Measurements from ENCODE around the gene RRP8.

The RRP8 gene

GRCh38 chr11:6603287-6604080, at the start of gene RRP8, which contains the start of gene ILK:
Gene RRP8 (minus strand): TSS chr11:6603616. CDS start chr11:6603502, 114 bp downstream.
Gene ILK (plus strand): TSS chr11:6603774. CDS start chr11:6604272, 498 bp downstream.
- TF ChIP-seq Cebpa-rat (IDR thresholded peaks at IDR 0.05), result no peak
- Histone ChIP-seq H3K27ac (peak within 1 kb of the TSS; percentile 69 to 88 (median 83)), H3K9me3 (replicated peaks in 1 of 11) (no peaks in the 10 kb centered on the region), H3K4me3 (peak within 1 kb of the TSS; percentile 81 to 96 (median 88)), H3K9ac (peak within 1 kb of the TSS; percentile 80 to 94 (median 90)), H3K36me3 (peaks cover 42 to 57% (median 46%) of the 10 kb centered on the region in 11 experiments), H3K4me1 (peaks cover 49 to 62% (median 56%) of the 10 kb centered on the region in 10 experiments), H3K27me3 (no peaks in the 10 kb centered on the region), H3K4me2 (peak within 1 kb of the TSS; percentile 89 to 98 (median 95)), H4K20me1 (peaks cover 21 to 78% (median 49%) of the 10 kb centered on the region in 11 experiments; a peak in 20 of 22 replicates)

- no peaks in the 10 kb centered on the region for H3K9me3 ChIP-seq (replicated peaks in 1 of 11)
- H3K27me3 ChIP-seq, result peaks cover 18 to 40% (median 35%) of the 10 kb centered on the region in 11 experiments
- H3K27ac ChIP-seq, result no peak overlapping the region
- H3K4me3 ChIP-seq, result no peak overlapping the region
- no peak for TF ChIP-seq Cebpa-rat (IDR thresholded peaks at IDR 0.05)
- H3K9ac ChIP-seq, result no peak overlapping the region
- H3K4me2 ChIP-seq, result peak overlapping the region in 10 of 11 experiments; percentile 3 to 83 (median 74); a peak in 14 of 22 replicates
- peaks cover 0 to 7% (median 0%) of the 10 kb centered on the region in 11 experiments; a peak in 3 of 22 replicates for H4K20me1 ChIP-seq
- no peaks in the 10 kb centered on the region for H3K36me3 ChIP-seq
- peaks cover 17 to 66% (median 48%) of the 10 kb centered on the region in 10 experiments for H3K4me1 ChIP-seq
These were observed 49.7 kb upstream of the RRP8 start for GRCh38 chr11:6653097-6653496.

GRCh38 chr11:6652182-6652581, 48.8 kb upstream of the RRP8 start:
- no peak for TF ChIP-seq Cebpa-rat (IDR thresholded peaks at IDR 0.05)
- peaks cover 0 to 7% (median 0%) of the 10 kb centered on the region in 11 experiments; a peak in 3 of 22 replicates for H4K20me1 ChIP-seq
- peaks cover 18 to 37% (median 33%) of the 10 kb centered on the region in 11 experiments for H3K27me3 ChIP-seq
- no peak overlapping the region for H3K27ac ChIP-seq
- H3K9me3 ChIP-seq (replicated peaks in 1 of 11), result no peaks in the 10 kb centered on the region
- peak overlapping the region in 7 of 11 experiments; percentile 56 to 83 (median 77); a peak in 11 of 22 replicates for H3K4me2 ChIP-seq
- no peak overlapping the region for H3K4me3 ChIP-seq
- peaks cover 26 to 75% (median 57%) of the 10 kb centered on the region in 10 experiments for H3K4me1 ChIP-seq
- H3K9ac ChIP-seq, result no peak overlapping the region
- no peaks in the 10 kb centered on the region for H3K36me3 ChIP-seq

- no peak overlapping the region for H3K4me3 ChIP-seq
- no peak overlapping the region for H3K27ac ChIP-seq
- H3K36me3 ChIP-seq, result no peaks in the 10 kb centered on the region
- no peak overlapping the region; a peak in 1 of 22 replicates for H3K4me2 ChIP-seq
- TF ChIP-seq Cebpa-rat (IDR thresholded peaks at IDR 0.05), result no peak
- H3K9ac ChIP-seq, result no peak overlapping the region
- peaks cover 39 to 82% (median 67%) of the 10 kb centered on the region in 10 experiments for H3K4me1 ChIP-seq
- H4K20me1 ChIP-seq, result peaks cover 0 to 7% (median 0%) of the 10 kb centered on the region in 11 experiments; a peak in 3 of 22 replicates
- H3K27me3 ChIP-seq, result peaks cover 15 to 25% (median 21%) of the 10 kb centered on the region in 11 experiments
- no peaks in the 10 kb centered on the region for H3K9me3 ChIP-seq (replicated peaks in 1 of 11)
These were observed 47.6 kb upstream of the RRP8 start for GRCh38 chr11:6650980-6651379.

- Histone ChIP-seq H3K4me1 (peaks cover 47 to 90% (median 75%) of the 10 kb centered on the region in 10 experiments), H3K36me3 (peaks cover 0 to 5% (median 0%) of the 10 kb centered on the region in 11 experiments; a peak in 2 of 22 replicates), H3K9me3 (replicated peaks in 1 of 11) (no peaks in the 10 kb centered on the region), H3K27me3 (peaks cover 11 to 17% (median 14%) of the 10 kb centered on the region in 11 experiments; a peak in 20 of 22 replicates), H3K9ac (no peak overlapping the region; a peak in 1 of 22 replicates), H3K27ac (no peak overlapping the region), H4K20me1 (peaks cover 0 to 7% (median 0%) of the 10 kb centered on the region in 11 experiments; a peak in 3 of 22 replicates), H3K4me2 (no peak overlapping the region), H3K4me3 (no peak overlapping the region)
- TF ChIP-seq Cebpa-rat (IDR thresholded peaks at IDR 0.05), result no peak
These were observed 46.7 kb upstream of the RRP8 start for GRCh38 chr11:6650104-6650503.

GRCh38 chr11:6648501-6648900, 45.1 kb upstream of the RRP8 start:
- TF ChIP-seq Cebpa-rat (IDR thresholded peaks at IDR 0.05), result no peak
- Histone ChIP-seq H4K20me1 (peaks cover 0 to 7% (median 0%) of the 10 kb centered on the region in 11 experiments; a peak in 3 of 22 replicates), H3K4me2 (peak overlapping the region in 9 of 11 experiments; percentile 81 to 96 (median 91); a peak in 18 of 22 replicates), H3K9me3 (replicated peaks in 1 of 11) (no peaks in the 10 kb centered on the region), H3K27me3 (peaks cover 0 to 1% (median 0%) of the 10 kb centered on the region in 11 experiments; a peak in 3 of 22 replicates), H3K4me3 (no peak overlapping the region), H3K27ac (peak overlapping the region in 7 of 11 experiments; percentile 77 to 89 (median 85); a peak in 11 of 22 replicates), H3K36me3 (peaks cover 0 to 14% (median 0%) of the 10 kb centered on the region in 11 experiments; a peak in 3 of 22 replicates), H3K9ac (no peak overlapping the region), H3K4me1 (peaks cover 36 to 90% (median 65%) of the 10 kb centered on the region in 10 experiments)

- Histone ChIP-seq H3K9me3 (replicated peaks in 1 of 11) (no peaks in the 10 kb centered on the region), H3K27ac (peak overlapping the region in 9 of 11 experiments; percentile 73 to 89 (median 85); a peak in 17 of 22 replicates), H3K36me3 (peaks cover 0 to 14% (median 0%) of the 10 kb centered on the region in 11 experiments; a peak in 3 of 22 replicates), H3K9ac (peak overlapping the region in 9 of 11 experiments; percentile 60 to 76 (median 70); a peak in 9 of 22 replicates), H3K27me3 (no peaks in the 10 kb centered on the region; a peak in 1 of 22 replicates), H3K4me2 (peak overlapping the region; percentile 81 to 96 (median 91)), H3K4me3 (peak overlapping the region in 1 of 10 experiments; percentile 49; a peak in 2 of 20 replicates), H4K20me1 (peaks cover 0 to 4% (median 0%) of the 10 kb centered on the region in 11 experiments; a peak in 3 of 22 replicates), H3K4me1 (peaks cover 39 to 90% (median 65%) of the 10 kb centered on the region in 10 experiments)
- no peak for TF ChIP-seq Cebpa-rat (IDR thresholded peaks at IDR 0.05)
These were observed 44.4 kb upstream of the RRP8 start for GRCh38 chr11:6647836-6648235.

- peak overlapping the region; percentile 60 to 76 (median 69) for H3K9ac ChIP-seq
- peak overlapping the region; percentile 65 to 89 (median 84); a peak in 21 of 22 replicates for H3K27ac ChIP-seq
- no peaks in the 10 kb centered on the region for H3K27me3 ChIP-seq
- no peak for TF ChIP-seq Cebpa-rat (IDR thresholded peaks at IDR 0.05)
- peak overlapping the region; percentile 81 to 96 (median 91) for H3K4me2 ChIP-seq
- H3K4me3 ChIP-seq, result peak overlapping the region in 7 of 10 experiments; percentile 17 to 60 (median 39); a peak in 14 of 20 replicates
- H4K20me1 ChIP-seq, result peaks cover 0 to 4% (median 0%) of the 10 kb centered on the region in 11 experiments; a peak in 3 of 22 replicates
- H3K4me1 ChIP-seq, result peaks cover 39 to 85% (median 60%) of the 10 kb centered on the region in 10 experiments
- H3K9me3 ChIP-seq (replicated peaks in 1 of 11), result no peaks in the 10 kb centered on the region
- peaks cover 0 to 14% (median 0%) of the 10 kb centered on the region in 11 experiments; a peak in 3 of 22 replicates for H3K36me3 ChIP-seq
These were observed 43.7 kb upstream of the RRP8 start for GRCh38 chr11:6646918-6647679.
